HG02623 (cell line): ENCODE measurements around the gene SRMS.
"Not testable (repeated sequence)": the region's sequence is repeated elsewhere in the genome, so short reads cannot be mapped to it uniquely, and the experiment has no call there.

ENCODE experiments used
- ATAC-seq: cut with Tn5 transposase; IDR thresholded peaks from one replicate; pipeline ENCODE4 v1.9.1; 2021; ENCODE audit warnings: moderate library complexity; ENCODE audit not compliant: unreplicated experiment

The SRMS gene

DNA sequence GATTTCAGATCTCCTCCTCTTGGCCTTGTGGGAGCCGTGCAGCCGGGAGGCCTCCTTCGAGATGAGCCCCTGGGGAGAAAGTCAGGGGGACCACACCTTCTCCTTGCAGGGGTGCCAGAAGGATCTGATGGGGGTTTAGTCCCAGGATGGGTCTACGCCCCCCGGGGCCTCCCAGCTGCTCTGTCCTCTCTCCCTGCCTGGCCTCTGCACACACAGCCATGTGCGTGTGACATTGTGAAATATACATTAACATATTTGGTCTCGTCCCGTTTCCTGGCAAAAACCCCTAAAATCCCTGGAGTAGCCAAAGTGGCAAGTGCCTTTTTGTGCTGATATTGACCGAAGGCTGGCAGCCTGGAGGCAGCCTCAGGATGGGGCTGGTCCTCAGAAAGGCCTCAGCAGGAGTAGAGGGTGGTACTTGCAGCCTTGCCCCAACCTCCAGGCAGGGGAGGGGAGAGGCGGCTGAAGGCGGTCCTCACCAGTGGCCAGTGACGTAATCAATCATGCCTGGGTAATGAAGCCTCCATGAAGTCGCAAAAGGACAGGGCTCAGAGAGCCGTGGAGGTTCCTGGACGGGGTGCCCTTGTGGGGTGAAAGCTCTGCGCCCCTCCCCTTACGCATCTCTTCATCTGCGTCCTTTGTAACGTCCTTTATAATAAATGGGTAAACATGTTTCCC lies 31.6 kb upstream of the SRMS start:
- ATAC-seq, result no peak

- no peak for ATAC-seq
Observed at GRCh38 chr20:63578224-63579016, 30.9 kb upstream of the SRMS start.

DNA sequence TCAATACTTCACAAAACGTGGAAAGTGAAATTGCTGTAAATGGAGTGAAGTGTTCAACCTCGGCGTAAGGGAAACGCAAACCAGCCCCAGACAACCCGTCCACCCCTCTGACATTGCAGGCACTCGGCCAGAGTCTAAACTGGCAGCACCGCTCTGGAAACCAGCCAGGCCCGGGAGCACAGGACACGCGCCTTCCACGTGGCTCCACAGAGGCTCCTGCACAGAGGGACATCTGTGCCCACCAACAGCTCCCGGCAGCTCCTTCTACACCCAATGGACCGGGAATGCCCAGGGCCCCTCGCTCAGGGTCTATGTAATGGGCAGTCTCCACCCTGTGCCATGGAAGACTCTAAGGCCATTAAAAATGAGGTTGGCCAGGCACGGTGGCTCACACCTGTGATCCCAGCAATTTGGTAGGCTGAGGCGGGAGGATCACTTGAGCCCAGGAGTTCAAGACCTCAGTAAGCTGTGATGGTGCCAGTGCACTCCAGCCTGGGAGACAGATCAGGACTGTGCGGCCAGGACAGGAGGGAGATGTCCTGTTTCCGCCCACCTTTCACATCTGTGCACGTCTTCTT lies 29.9 kb upstream of the SRMS start:
- ATAC-seq, result no peak

GRCh38 chr20:63576311-63576710 lies 28.8 kb upstream of the SRMS start:
- no peak for ATAC-seq

DNA sequence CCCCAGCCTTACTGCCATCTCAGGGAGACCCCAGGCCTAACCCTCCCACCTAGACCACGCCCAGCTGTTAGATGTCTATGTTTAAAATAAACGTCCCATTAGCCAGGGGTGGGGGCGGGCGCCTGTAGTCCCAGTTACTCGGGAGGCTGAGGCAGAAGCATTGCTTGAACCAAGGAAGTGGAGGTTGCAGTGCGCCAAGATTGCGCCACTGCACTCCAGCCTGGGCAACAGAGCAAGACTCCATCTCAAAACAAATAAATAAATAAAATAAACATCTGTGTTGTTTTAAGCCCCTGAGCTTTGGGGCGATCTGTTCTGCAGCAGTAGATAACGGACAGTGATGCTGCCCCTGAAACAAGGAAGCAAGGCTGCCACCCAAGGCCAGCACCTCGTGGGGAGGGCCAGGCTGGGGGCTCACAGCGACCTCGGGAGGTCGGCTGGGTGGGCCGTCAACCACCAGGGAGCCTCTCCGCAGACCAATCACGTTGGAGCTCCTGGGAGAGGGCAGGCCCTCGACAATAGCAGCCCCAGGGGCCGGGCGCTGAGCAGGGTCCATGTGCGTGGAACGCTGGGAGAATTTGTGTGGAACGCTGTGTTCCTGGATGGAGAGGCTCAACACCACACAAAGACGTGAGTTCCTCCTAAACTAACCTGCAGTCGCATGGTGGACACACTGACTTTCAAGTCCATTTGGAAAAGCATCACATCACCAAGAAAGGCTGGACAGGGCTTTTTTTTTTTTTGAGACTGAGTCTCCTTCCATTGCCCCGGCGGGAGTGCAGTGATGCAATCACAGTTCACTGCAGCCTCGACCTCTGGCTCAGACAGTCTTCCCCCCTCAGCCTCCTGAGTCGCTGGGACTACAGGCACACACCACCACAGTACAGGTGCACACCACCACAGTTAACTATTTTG lies 27.5 kb upstream of the SRMS start:
- no peak for ATAC-seq

GRCh38 chr20:63574156-63574828 lies 26.7 kb upstream of the SRMS start, which contains the start of gene HELZ2:
Gene HELZ2 (minus strand): TSS chr20:63574239. CDS start chr20:63572385, 1,854 bp downstream.
- no peak for ATAC-seq

DNA sequence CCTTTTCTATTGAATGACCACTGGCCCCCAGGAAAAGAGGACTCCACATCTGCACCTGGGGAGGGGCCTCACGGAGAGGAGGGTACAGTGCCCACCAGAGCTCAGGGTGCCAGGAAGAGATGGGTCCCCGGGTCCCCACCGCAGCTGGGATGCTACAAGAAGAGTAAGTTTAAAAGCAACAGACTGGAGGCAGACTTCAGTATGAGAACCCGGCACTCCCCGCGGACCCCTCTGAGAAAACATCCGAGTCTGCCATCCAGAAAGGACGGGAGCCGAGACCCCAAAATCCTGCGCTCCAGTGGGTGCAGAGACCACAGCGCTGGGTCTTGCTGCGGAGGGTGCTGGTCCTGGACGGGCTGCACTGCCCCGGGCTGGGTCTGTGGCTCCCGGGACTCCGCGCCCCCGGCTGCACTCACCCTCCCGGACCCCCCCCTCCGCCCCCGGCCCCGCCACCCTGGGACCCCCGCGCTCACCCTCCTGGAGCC lies 26.1 kb upstream of the SRMS start:
- ATAC-seq, result no peak

GRCh38 chr20:63572788-63573646 lies 25.5 kb upstream of the SRMS start:
- no peak for ATAC-seq

DNA sequence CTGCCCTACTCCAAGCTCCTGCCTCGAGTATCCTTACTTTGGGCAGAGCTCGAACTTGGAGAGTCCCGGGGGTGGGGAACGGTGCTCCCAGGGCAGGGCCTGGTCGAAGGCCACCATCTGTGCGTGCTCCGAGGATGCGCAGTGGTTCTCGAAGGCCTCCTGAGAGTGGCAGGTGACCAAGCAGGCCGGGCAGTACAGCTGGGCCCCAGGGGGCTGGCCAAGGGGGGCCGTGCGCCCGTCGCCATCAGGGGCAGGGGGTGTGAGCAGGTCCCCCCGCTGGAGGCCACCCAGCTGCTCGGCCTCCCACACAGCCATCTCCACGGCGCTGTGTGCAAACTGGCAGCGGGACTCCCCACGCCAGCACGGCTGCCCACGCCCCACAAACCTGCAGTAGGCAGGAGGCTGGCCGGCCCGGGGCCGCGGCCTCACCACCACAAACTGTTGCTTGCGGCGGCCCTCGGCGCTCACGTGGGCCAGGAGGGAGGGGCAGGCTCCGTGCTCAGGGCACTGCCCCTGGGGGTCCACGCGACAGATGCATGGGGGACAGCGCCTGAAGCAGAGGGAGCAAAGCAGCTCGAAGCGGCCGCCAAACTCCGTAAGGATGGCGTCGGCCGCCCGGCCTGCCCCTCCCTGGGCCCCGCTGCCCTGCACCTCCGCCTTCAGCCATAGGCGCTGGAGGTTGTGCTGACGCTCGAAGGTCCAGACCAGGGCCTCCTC lies 24.7 kb upstream of the SRMS start:
- no peak for ATAC-seq

GRCh38 chr20:63571087-63571478 lies 23.5 kb upstream of the SRMS start:
- not testable (repeated sequence) for ATAC-seq

DNA sequence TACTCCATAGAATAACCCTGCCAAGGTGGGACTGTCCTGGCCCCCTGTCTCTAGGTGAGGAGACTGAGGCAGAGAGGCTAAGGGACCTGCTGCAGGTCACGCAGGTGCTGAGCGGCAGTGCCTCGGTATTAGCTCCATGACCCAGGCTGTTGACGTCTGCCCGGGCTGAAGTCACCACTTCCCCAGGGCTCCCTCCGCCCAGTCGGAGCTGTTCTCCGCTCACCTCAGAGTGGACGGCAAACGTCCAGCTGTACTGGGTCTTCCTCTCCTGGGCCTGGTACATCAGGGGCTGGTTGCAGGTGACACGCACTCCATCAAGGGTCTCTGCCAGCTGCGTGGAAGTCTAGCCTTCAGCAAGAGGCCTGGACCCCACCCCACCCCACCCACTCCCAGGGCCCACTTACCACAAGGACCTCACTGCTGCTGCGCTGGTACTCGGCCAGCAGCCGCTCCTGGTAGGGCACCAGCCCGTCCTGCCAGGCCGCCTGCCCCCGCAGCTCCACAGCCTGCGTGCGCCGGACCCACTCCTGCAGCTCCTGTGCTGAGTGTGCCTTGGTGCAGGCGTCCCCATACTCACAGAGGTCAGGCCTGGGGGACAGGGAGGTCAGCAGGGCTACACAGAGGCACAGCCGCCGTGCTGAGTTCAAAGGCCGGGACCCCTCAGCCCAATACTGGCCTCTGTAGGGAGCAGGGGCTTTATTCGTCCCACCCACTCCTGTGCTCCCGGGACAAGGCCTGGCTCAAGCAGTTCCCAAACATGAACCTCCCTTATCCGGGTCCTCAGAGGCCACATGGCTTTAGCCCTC lies 22.9 kb upstream of the SRMS start:
- ATAC-seq, result no peak

DNA sequence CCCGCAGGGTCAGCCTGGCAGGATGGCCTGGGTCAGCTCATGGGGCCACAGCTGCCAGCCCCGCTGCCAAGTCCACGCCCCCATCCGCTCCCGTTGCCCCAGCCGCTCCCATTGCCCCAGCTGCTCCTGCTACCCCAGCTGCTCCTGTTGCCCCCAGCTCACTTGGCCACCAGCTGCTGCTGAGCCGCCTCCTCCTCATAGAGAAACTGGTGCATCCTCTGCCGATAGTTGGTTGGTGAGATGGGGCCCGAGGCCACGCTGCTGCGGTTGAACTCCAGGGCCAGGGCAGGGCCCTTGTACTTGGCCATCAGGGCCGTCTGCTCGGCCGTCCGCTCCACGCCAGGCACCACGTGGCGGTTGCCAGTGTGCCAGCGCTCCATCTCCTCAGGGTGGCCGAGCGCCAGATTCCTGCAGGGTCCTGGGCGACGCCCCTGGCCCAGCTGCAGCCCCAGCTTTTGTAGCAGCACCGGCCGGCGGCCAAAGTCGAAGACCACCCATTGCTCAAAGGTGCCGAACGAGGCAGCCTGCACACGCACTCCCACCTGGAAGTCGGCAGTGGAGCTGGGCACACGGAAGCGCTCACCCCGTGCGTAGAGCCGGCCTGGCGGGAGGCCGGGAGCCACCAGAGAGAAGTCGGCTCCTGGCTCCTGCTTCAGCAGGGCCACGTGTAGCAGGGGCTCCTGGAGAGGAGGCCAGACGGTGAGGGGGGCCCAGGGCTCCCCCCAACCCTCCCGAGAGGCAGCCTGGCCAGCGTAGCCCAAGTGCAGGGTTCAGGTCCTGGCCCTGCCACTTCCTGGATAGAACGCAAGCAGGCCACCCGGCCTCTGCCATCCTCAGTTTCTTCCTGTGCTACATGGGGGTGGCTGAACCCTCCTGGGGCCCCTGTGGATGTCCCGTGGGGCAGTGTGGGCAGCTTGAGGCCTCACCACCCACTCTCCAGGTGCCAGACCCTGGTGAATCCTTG lies 21.7 kb upstream of the SRMS start:
- no peak for ATAC-seq

- no peak for ATAC-seq
Observed at GRCh38 chr20:63568170-63568981, 20.8 kb upstream of the SRMS start.

GRCh38 chr20:63567386-63568169 lies 20.0 kb upstream of the SRMS start:
- peak; percentile 56 for ATAC-seq

DNA sequence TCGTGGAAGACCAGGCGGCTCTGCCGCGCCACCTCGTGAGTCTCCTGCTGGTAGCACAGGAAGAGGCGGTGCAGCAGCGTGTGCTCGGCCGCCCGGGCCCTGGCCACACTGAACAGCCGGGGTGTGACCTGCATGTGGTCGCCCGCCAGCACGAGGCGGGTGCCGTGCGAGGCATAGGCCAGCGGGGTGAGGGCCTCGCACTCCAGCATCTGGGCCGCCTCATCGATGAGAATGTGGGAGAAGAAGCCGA lies 19.5 kb upstream of the SRMS start:
- no peak for ATAC-seq
